GM21529 (cell line): ENCODE measurements around the gene ARSJ.
"Not testable (repeated sequence)": the region's sequence is repeated elsewhere in the genome, so short reads cannot be mapped to it uniquely, and the experiment has no call there.

ENCODE experiments used
- ATAC-seq: cut with Tn5 transposase; IDR thresholded peaks from one replicate; pipeline ENCODE4 v1.9.1; 2021; ENCODE audit not compliant: unreplicated experiment

The ARSJ gene

DNA sequence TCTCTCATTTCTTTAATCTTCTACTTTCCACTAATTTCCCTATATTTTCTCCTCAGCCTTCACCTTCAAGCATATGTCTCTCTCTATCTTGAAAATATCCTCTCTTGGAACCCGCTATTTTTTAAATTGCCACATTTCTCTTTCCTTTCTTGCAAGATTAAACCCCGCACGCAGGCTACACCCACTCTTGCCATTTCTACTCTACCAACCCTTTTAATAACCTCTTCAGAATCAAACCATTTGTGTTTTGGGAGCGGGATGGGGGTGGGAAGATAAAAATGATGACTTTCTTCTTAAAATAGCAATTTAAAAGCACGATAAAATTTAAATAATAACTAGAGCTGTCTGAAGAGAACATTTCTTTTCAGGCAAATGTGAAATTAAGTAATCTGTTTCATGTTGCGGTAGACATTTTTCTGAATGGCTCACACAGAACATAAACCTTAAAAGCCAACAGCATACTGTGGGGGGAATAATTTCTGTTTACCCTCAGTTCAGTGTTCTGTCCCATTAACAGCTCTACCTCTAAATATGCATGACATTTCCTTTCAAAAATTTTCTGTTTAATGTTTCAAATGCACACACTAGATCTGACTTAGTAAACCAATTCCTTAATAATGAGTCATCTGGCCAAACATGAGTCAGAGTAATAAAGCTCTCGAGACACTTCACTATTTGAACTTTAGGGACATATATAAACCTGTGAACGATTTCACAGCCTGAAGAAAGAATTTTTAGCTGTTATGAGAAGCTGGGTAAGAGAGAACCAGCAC lies 20.5 kb downstream of the ARSJ start:
- no peak for ATAC-seq

DNA sequence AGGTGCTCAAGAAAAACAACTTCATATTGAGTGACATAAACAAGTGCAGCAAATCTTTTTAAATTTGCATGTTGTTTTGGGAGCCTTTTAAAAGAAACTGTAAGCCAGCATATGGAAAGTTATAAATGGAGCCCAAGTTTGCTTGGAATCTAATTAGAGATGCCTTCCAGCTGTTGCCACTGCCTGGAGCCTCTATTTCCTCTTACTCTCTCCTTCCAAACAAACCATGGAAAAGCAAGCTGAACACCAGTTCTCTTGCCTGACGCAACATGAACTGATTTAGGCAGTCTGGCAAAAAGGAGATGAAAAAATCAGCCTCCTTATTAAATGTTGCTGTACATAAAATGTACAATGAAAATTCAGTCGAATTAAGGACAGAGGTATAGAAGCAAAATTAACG lies 21.5 kb downstream of the ARSJ start:
- ATAC-seq: no peak

DNA sequence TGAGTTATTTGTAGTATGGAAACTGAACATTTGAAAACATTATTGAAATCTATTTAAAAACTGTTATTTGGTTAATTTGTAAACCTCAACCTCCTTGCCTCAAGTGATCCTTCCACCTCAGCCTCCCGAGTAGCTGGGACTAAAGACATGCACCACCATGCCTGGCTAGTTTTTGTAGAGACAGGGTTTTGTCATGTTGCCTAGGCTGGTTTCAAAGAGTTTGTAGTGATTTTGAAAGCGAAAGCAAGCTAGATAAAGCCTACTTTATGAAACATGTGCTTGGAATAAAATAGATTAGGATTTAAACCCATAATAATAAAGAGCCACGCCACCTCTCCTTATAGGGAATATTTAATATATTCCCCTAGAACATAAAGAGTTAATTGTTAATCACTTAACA lies 23.5 kb downstream of the ARSJ start:
- peak; percentile 46 for ATAC-seq

DNA sequence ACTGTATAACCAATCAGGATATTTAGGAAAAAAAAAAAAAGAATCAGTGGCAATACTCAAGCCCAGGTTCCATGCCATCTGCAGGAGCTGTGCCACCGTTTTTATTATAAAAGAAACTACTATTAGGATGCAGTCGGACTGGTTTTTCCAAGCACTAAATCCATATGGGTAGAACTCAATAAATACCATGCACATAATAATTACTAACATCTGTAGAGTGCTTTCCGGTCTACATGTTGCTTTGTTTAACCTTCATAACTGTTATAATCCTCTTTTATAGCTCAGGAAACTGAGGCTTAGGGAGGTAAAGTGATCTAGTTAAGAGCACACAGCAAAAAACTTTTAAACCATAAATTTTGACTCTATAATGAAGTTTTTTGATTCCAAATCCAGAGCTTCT lies 24.0 kb downstream of the ARSJ start:
- ATAC-seq: no peak

DNA sequence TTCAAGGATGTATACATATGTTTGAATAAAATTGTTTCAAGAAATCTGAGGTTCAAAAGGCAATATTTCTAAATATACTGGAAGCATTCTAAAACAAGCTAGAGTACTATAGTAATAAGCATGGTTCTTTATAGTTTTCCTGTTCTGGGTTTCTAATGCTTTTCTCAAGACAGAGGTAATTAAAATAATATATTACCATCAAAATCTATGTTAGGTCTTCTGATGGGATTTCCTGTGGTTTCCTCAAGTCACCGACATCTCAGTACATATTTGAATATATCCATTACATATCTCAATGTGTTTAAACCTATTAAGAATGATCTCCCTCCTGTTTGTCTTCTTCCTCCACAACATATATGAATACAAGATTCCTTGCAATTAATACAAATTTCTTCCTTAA lies 25.6 kb downstream of the ARSJ start:
- no peak for ATAC-seq

DNA sequence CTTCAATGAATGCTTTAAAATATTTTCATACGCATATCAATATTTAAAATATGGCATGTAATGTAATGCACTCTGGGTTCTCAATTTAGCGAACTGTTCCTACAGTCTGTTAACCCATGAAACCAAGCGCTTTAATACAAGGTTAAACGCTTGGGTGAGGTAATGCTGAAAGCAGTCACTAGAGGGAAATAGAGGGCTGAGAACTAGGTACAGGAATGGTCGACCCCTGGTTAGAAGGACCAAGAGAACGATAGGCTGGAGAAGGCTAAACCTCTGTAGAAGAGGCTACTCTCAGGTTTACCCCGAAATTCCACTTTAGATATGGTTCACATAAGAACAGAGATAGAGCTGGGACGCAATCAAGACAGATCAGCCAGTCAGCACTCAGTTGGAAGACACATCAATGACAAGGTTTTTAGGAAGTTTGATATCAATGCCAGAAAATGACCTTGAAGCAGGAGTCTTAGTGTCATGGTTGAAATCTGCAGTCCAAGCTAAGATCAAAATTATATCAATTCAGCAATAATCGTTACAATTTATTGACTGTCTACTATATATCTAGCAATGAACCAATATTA lies 26.9 kb downstream of the ARSJ start:
- peak; percentile 97 for ATAC-seq

DNA sequence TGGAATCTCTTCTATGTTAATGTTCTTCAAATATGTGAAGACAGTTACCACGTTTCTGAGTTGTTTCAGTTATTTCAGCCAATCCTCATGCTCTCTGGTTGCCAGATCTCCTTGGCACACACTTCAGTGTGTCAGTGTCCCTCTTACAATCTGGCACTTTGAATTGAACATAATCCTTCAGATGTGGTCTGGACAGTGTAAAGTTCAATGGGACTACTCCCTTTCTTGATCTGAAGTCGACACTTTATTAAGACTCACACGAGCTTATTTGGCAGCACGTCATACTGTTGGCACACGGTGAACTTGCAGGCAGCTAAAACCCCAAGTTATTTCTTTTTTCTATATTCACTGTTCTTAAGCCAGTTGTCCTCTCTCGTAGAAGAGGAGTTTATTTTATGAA lies 28.2 kb downstream of the ARSJ start:
- ATAC-seq: no peak

DNA sequence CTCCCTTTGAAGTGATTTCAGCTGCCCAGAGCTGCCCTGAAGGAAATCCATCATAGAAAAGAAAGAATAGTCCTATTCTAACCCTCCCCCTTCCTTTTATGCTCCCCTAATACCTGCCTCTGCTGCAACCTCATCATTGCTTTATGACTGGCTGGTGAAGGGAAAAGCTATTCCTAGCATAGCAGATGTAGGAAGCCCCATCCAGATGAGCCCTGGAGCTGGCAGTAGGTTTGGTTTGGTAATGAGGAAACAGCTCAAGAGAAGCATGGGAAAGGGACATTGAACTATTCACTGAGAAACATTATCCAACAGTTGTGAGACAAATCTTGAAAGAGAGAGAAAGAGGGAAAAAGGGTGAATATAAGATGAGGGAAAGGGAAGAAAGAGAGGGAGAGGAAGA lies 29.2 kb downstream of the ARSJ start:
- no peak for ATAC-seq

DNA sequence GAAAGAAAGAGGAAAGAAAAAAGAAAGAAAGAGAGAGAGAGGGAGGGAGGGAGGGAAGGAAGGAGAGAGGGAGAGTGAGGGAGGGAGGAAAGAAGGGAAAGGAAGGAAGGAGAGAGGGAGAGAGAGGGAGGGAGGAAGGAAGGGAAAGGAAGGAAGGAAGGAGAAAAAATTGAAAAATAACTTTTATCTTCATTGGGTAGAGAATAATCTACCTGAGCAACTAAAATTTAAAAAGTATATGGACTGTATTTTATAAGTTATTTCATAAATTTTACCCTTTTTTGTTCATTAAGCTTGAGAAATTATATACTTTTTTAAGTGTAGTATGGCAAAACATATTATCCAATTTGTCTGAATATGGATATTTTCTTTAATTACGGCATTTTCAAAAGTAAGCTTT lies 32.0 kb downstream of the ARSJ start:
- no peak for ATAC-seq

DNA sequence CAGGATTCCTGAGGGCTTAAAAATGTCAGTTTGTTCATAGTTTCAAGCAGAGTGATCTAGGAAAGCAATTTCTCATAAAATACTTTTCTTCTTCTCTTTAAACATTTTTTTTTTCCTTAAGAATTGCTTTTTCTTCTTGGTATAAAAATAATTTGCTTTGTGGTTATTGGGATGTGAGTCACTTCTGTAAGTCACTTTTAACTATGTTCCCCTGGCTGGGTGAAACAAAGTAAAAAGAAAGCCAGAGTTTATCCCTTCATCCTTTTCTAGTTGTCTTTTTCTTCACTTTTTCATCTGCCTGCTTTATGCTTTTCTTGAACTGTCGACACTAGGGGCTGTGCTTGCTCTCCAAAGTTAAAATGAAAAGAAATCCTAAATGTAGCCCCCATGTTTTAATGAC lies 33.5 kb downstream of the ARSJ start:
- no peak for ATAC-seq

DNA sequence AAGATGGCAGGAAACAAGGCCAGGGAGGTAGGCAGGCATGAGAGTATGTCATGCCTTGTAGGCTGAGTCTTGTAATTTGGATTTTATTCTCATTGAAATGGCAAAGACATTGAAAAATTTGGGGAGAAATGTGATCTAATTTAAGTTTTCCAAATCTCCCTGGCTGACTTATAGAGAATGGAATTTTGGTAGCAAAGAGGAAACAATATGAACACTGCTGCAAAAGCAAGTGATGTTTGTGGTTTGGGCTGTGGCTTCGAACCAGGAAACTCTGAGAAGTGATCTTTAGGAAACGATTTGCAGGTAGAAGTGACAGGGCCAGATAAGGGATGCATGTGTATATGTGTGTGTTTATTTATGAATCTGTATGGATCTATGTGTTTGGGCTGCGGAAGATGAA lies 35.6 kb downstream of the ARSJ start:
- no peak for ATAC-seq

DNA sequence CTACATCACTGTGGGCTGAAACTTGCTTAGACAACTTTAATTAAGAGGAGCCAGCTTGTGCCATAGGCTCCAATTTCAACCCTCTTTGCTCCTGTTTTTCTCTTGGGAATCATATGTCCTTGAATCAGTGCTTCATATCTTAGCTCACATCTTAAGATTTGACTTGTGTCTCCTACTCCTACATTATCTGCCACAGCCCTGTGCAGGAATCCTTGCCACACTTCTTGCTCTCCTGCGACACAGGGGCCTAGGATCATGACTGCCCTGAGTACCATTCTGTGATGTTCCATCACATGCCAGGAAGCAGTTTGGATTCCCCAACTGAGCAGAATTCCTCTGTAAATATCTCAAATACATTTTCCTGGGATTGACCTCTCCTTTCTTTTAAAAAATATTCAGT lies 36.4 kb downstream of the ARSJ start:
- ATAC-seq: no peak

DNA sequence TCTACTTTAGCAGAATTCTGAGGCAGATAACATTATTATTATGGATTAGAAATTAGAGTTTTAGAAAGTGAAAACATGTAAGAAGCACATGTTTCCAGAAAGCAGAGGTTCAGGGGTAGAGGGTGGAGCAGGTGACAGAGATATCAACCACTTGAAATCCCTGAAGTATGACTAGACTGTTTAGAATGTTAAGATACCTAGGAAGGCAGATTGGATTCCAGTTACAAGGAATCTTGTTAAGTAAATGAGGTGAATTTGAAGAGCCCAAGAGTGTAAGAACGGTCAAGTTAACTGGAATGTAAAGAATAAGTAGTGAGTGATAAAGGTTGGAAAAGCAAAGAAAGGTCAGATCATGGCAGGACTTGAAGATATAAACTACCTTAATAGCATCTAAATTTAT lies 37.6 kb downstream of the ARSJ start:
- ATAC-seq: no peak

DNA sequence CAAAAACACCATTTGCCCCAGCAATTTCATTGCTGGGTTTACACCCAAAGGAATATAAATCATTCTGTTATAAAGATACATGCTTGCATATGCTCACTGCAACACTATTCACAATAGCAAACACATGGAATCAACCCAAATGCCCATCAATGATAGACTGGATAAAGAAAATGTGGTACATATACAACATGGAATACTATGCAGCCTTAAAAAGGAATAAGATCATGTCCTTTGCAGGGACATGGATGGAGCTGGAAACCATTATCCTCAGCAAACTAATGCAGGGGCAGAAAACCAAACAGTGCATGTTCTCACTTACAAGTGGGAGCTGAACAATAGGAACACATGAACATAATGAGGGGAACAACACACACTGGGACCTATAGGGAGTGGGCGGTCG lies 39.3 kb downstream of the ARSJ start:
- not testable (repeated sequence) for ATAC-seq

DNA sequence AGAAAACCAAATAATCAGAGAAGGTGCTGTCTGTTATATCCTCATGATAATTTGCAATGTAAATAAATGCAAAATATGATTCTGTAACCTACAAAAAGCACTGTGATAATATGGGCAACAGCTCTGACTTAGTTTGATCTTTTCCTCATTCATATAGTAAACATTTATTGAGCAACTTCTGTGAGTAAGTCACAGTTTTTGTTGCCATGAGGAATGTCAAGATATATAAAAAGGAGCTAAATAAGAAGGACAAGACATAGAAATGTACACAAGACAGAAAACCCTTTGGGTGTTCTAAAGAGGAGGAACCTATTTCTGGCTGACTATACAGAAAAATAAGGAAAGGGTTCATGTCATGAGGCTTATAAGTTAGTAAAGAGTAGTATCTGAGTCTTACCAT lies 44.3 kb downstream of the ARSJ start:
- ATAC-seq: no peak

DNA sequence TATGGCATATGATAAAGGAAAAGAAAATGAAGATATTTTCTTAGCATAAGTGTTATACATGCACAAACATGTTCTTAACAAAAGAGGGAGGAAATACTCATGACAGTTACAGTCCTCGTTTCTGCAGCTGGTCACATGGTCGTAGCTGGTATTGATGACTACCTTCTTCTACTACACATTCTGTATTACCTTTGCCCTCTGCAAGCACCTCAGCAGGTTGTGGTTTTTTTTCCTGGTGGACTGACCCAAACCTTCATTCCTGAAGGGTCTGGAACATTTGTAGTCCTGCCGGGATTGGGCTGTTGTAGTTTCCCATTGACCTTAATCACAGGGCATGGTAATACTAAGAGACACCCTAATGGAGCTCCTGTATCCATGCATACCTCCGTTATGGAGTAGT lies 54.7 kb downstream of the ARSJ start:
- ATAC-seq: not testable (repeated sequence)

DNA sequence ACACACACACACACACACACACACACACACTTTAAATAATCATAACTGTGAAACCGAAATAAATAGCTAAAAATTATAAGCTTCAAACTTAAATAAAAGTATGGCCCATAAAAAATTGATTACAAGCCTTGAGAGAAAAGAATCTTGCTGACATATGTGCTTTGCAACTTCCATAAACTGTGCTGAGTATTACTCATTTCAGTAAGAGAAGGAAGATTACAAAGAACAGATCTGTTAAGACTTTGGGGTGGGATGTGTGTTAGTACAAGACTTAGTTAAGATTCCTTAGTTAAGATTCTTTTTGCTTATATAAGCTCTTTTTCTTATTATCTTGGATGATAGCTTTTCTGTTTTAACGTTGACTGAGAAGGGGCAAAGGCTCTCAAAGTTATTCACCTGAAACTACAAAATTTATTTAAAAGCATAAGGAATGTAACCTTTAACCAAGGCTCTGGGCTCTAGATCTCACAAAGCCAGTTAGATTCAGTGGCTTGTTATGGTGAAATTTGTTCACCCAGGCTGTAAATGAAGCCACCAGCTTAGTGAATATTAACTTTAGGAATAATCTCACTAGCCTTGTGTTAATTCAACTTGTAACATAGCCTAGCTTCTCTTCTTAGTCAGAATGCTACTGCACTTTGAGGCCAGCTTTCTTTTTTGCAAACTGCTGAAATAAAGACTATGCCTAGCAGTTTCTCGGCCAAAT lies 58.2 kb downstream of the ARSJ start:
- no peak for ATAC-seq

DNA sequence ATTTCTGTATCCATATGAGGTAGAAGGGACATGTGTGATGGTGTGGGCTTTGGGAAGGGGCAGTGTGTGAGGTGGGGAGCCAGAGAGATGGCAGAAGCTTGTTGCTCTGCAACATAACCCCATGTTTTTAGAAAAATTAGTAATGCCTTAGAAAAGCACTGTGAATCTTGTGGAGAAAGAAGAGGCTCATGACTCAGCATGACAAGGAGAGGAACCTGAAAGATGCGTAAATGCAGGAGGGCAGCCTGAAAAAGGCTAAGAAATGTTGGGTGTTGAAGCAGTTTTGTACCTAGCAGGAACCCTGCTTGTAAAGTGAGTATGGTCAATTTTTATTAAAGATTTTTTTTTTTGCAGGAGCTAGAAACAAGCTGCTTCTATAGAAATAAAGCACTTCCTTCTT lies 59.8 kb downstream of the ARSJ start:
- ATAC-seq: no peak

DNA sequence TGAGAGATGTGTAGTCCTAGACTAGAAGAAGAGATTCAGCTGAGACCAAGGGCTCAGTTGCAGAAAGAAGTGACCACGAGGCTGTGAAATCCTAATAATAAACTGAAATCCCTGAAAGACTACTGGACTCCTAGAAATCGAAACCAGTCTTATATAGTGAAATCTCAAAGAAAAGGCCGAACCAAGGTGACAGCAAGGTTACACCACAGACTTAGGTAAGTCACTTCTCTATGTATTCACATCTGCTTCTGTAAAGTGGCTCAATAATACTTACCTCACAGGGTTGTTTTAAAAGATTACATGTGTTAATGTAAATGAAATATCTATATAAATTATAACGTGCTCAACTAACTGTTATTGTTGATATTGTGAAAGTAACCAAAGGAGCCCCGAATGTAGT lies 60.3 kb downstream of the ARSJ start:
- ATAC-seq: no peak

DNA sequence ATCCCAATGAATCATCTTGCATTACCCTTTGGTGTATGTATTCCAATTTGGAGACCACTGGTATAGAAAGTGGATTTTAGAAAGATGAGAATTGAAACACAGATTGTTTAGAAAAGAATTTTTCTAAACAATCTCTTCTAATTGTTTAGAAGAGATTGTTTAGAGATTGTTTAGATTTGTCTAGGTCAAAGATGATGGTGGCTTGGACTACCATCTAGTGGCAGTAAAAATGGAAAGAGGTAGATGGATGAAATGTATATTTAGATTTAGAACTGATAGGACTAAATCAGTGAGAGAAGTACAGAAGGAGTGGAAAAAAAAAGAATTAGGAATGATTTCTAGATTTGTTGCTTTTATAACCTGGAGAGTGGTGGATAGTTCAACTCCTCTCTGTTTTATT lies 70.6 kb downstream of the ARSJ start:
- ATAC-seq: no peak

DNA sequence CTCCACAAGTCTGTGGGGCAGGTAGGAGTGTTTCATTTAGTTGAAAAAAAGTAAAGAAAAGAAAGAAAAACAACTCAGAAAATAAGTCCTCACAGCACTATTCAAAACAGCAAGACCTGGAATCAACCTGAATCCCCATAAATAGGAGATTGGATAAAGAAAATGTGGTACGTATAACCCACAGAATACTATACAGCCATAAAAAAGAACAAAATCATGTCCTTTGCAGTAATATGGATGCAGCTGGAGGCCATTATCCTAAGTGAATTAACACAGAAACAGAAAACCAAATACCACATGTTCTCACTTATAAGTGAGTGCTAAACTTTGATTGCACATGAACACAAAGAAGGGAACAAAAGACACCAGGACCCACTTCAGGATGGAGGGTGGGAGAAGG lies 71.9 kb downstream of the ARSJ start:
- ATAC-seq: no peak

DNA sequence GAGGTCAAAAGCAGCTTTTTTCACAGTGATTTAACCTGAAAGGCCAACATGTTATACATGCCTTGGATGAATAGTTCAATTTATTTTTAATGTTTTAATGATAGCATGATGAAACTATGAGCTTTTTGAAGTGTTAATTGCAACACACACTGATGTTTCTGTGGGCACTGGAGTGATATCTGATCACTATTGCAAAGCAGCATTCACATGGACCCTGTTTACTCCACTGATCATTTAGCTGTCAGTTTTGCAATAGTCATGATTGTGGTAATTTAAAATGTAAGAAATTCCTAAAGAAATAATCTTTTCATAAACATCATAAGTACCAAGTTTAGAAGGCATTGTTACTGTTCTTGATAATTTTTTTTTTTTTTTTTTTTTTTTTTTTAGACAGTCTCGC lies 74.1 kb downstream of the ARSJ start:
- no peak for ATAC-seq
